ENCODE results near the gene NID2. TPM values are rescaled to one million over a fixed set of nuclear protein-coding genes. Genes with fewer than 3 reads are reported as not detected.

Gene NID2
- total and polyA plus RNA-seq, 2 of the 4 experiments (the other 2 are of a cell fraction), result 101 to 303 TPM

GRCh38 chr14:52002542-52002941, 66.3 kb downstream of the NID2 start:
- ATAC-seq (ENCODE audit: low read depth) (no peak), DNase-seq (no peak)
- TF ChIP-seq FOS (IDR thresholded peaks at IDR 0.05; ENCODE audit: low read depth, low read length) (no peak), CTCF (conservative IDR thresholded peaks at IDR 0.05; ENCODE audit: low read depth, low read length) (no peak), RCOR1 (IDR thresholded peaks at IDR 0.05; ENCODE audit: insufficient replicate concordance, low read length) (no peak), POLR2A (IDR thresholded peaks at IDR 0.05; ENCODE audit: low read depth, low read length) (no peak), RFX5 (IDR thresholded peaks at IDR 0.05; ENCODE audit: low read depth, low read length) (no peak), CHD1 (IDR thresholded peaks at IDR 0.05; ENCODE audit: low read depth, low read length) (no peak), MAZ (IDR thresholded peaks at IDR 0.05; ENCODE audit: borderline replicate concordance, low read depth, low read length) (no peak)
- no peak overlapping the region for H3K4me3 ChIP-seq (ENCODE audit: insufficient read depth, low read depth, low read length)
- BruUV-seq (replicated peaks), result no TSS peak
- H3K18ac ChIP-seq (ENCODE audit: low read depth, low read length), result no peak overlapping the region
- H4K91ac ChIP-seq (ENCODE audit: insufficient read depth, low read depth, low read length), result no peak overlapping the region
- H3K4me1 ChIP-seq (ENCODE audit: control insufficient read depth, insufficient read depth, low read length), result no peaks in the 10 kb centered on the region
- H4K20me1 ChIP-seq (ENCODE audit: insufficient read depth, low read length), result 0 out of 2 replicates have a peak, but pooled peaks cover 2% of the 10 kb centered on the region
- no CpG with 5 or more reads among the region's 4 CpGs for WGBS, 2 experiments (ENCODE audit: extremely low coverage in 2 of 2, insufficient read length in 1 of 2)
- no peak overlapping the region for H4K5ac ChIP-seq (ENCODE audit: low read depth, low read length)
- no peak overlapping the region for H3K4me2 ChIP-seq (ENCODE audit: low read depth, low read length)
- no peak overlapping the region for H2BK15ac ChIP-seq (ENCODE audit: low read depth, low read length)
- H2AK9ac ChIP-seq (replicated peaks; ENCODE audit: low read depth, low read length, poor library complexity), result no peak overlapping the region
- no peak overlapping the region for H3K4ac ChIP-seq (ENCODE audit: low read depth, low read length)
- H3K27ac ChIP-seq (ENCODE audit: insufficient read depth, low read length), result peak overlapping the region; percentile 29; the same call in 1 of the 2 replicates
- H3K23ac ChIP-seq (ENCODE audit: low read depth, low read length), result no peak overlapping the region; the same call in 1 of the 2 replicates
- H2BK20ac ChIP-seq (ENCODE audit: low read depth, low read length), result no peak overlapping the region
- H3K79me1 ChIP-seq (ENCODE audit: low read depth in 1 of 2, low read length in 2 of 2), result peaks cover 23 to 46% of the 10 kb centered on the region in 2 experiments
- peaks cover 5% of the 10 kb centered on the region for H3K9me1 ChIP-seq (ENCODE audit: insufficient read depth, low read length)
- H3K9me3 ChIP-seq (ENCODE audit: control insufficient read depth, insufficient read depth, low read length), result no peaks in the 10 kb centered on the region
- intact Hi-C loops (cut with micrococcal nuclease), result loop anchor here (5.0 kb wide), 1 partner anchor 65 kb away; the partner anchor contains the start of gene NID2
- 0 out of 4 replicates have a peak overlapping the region, but pooled peaks of 1 of the 2 experiments have one; percentile 29 for H4K8ac ChIP-seq (ENCODE audit: low read depth in 2 of 2, low read length in 2 of 2)
- in situ Hi-C loops (cut with MboI; ENCODE audit: low sequenced_read_pairs), result loop anchor here (25.0 kb wide), 1 partner anchor 710 kb away; the partner anchor contains the start of gene PSMC6
- no peak overlapping the region for H2AFZ ChIP-seq (replicated peaks; ENCODE audit: low read length, poor library complexity)
- no peak overlapping the region for H2BK120ac ChIP-seq (ENCODE audit: low read depth, low read length)
- POLR2A ChIA-PET (ENCODE audit: unreplicated experiment), result no interaction called here
- H3K36me3 ChIP-seq (ENCODE audit: control insufficient read depth, insufficient read depth, low read length), result peaks cover 33% of the 10 kb centered on the region
- no peak overlapping the region for H2AK5ac ChIP-seq (ENCODE audit: low read depth, low read length)
- dilution Hi-C loops (cut with HindIII; ENCODE audit: low sequenced_read_pairs, unreplicated experiment), result no loop called here
- CTCF ChIA-PET, result no interaction called here
- no peaks in the 10 kb centered on the region for H3K27me3 ChIP-seq (ENCODE audit: control insufficient read depth, insufficient read depth, low read length)
- H3K56ac ChIP-seq (ENCODE audit: extremely low read depth, insufficient read depth, low read length), result no peak overlapping the region
- H3K14ac ChIP-seq (replicated peaks; ENCODE audit: low read depth, low read length), result no peak overlapping the region
- no peak overlapping the region for H3K9ac ChIP-seq (ENCODE audit: low read depth, low read length)
- H2BK5ac ChIP-seq (ENCODE audit: low read depth, low read length, poor library complexity, severe bottlenecking), result no peak overlapping the region
